Keratinocyte (primary cell): Measurements from ENCODE around the gene SLC16A4. TPM values are rescaled to one million over a fixed set of nuclear protein-coding genes. Genes with fewer than 3 reads are reported as not detected.
"Not testable (repeated sequence)": the region's sequence is repeated elsewhere in the genome, so short reads cannot be mapped to it uniquely, and the experiment has no call there.

Experiments
- DNase-seq: peaks from one replicate; pipeline ENCODE4 v3.0.0-alpha.2; 2011; ENCODE audit warnings: low read depth, missing footprints, low spot score
- FAIRE-seq: peaks from 2 replicates; lab custom pipeline; 2011; peaks lifted over from hg19 to GRCh38; lab: Jason Lieb, UNC
- H2AFZ ChIP-seq: 2 replicates; pipeline ENCODE4 v1.6.0; 2012; ENCODE audit warnings: low read length, control low read depth, inconsistent platforms; ENCODE audit not compliant: control insufficient read depth
- H3K27ac ChIP-seq: 2 replicates; pipeline ENCODE4 v1.5.1; 2011; ENCODE audit warnings: low read length; ENCODE audit not compliant: control insufficient read depth, insufficient read depth
- H3K27me3 ChIP-seq: 3 replicates; pipeline ENCODE4 v1.6.0; 2011; ENCODE audit warnings: low read length; ENCODE audit not compliant: control insufficient read depth, insufficient read depth; ENCODE audit errors: extremely low read depth
- H3K36me3 ChIP-seq, 2 experiments: 2 replicates in 1 of 2; 3 replicates in 1 of 2; pipeline ENCODE4 v1.5.1; 2011; ENCODE audit warnings: low read length in 2 of 2, mild to moderate bottlenecking in 1 of 2; ENCODE audit not compliant: control insufficient read depth in 2 of 2, insufficient read depth in 2 of 2; ENCODE audit errors: extremely low read depth in 1 of 2
- H3K4me1 ChIP-seq: 3 replicates; pipeline ENCODE4 v1.5.1; 2011; ENCODE audit warnings: low read length; ENCODE audit not compliant: control insufficient read depth, insufficient read depth; ENCODE audit errors: extremely low read depth
- H3K4me2 ChIP-seq: 3 replicates; pipeline ENCODE4 v1.6.0; 2011; ENCODE audit warnings: low read depth, low read length; ENCODE audit not compliant: control insufficient read depth, insufficient read depth; ENCODE audit errors: extremely low read depth
- H3K4me3 ChIP-seq, 3 experiments: fragments of 200-600 bp in 1 of 3; sonication (generic) in 1 of 3; 2 replicates in 2 of 3; 3 replicates in 1 of 3; pipeline ENCODE4 v1.5.1; 2011 to 2016; ENCODE audit warnings: low read length in 3 of 3, mild to moderate bottlenecking in 3 of 3, control low read depth in 2 of 3, inconsistent platforms in 1 of 3, low read depth in 1 of 3, mixed read lengths in 1 of 3, mixed run types in 1 of 3, moderate library complexity in 1 of 3; ENCODE audit not compliant: control insufficient read depth in 2 of 3, insufficient read depth in 2 of 3; ENCODE audit errors: extremely low read depth in 1 of 3
- H3K79me2 ChIP-seq: 2 replicates; pipeline ENCODE4 v1.6.0; 2012; ENCODE audit warnings: low read length; ENCODE audit not compliant: control insufficient read depth, insufficient read depth
- H3K9ac ChIP-seq: 3 replicates; pipeline ENCODE4 v1.6.0; 2011; ENCODE audit warnings: low read length; ENCODE audit not compliant: control insufficient read depth, insufficient read depth; ENCODE audit errors: extremely low read depth
- H3K9me1 ChIP-seq: 3 replicates; pipeline ENCODE4 v1.6.0; 2011; ENCODE audit warnings: low read length; ENCODE audit not compliant: control insufficient read depth, insufficient read depth; ENCODE audit errors: extremely low read depth
- H3K9me3 ChIP-seq: 2 replicates; pipeline ENCODE4 v1.5.1; 2012; ENCODE audit warnings: low read depth, low read length; ENCODE audit not compliant: control insufficient read depth
- H4K20me1 ChIP-seq: 3 replicates; pipeline ENCODE4 v1.6.0; 2011; ENCODE audit warnings: low read length; ENCODE audit not compliant: control insufficient read depth, insufficient read depth; ENCODE audit errors: extremely low read depth
- CTCF ChIP-seq, 3 experiments: IDR thresholded peaks in 1 of 3; conservative IDR thresholded peaks in 1 of 3; optimal IDR thresholded peaks in 1 of 3; 2 replicates in 2 of 3; 3 replicates in 1 of 3; pipeline versions ENCODE3 to v1.5.1; 2011; ENCODE audit warnings: low read length in 3 of 3, mild to moderate bottlenecking in 3 of 3, moderate library complexity in 2 of 3, control low read depth in 1 of 3, inconsistent platforms in 1 of 3; ENCODE audit not compliant: insufficient read depth in 2 of 3; ENCODE audit errors: extremely low read depth in 1 of 3
- EZH2 ChIP-seq: IDR thresholded peaks from one replicate; pipeline ENCODE4 v1.6.1; 2012; ENCODE audit warnings: inconsistent platforms, mild to moderate bottlenecking, low read length, moderate library complexity
- dilution Hi-C: fragments of 300-500 bp; cut with MboI; formaldehyde crosslinking; loops from one replicate; pipeline ENCODE4 v1.7.0; 2020; ENCODE audit warnings: low sequenced_read_pairs; ENCODE audit not compliant: extremely low pct_ligation_motif_present
- polyA plus RNA-seq, 5 experiments: library from polyadenylated mRNA; depleted of rRNA in 3 of 5; stranded (reverse) in 3 of 5; stranded (forward) in 1 of 5; unstranded in 1 of 5; fragments of >200 nt; gene quantifications; 1 replicate in 1 of 5; 2 replicates in 3 of 5; 3 replicates in 1 of 5; pipeline versions ENCODE4 v1.2.1 to v1.2.3, GENCODE V29; 2011 to 2012; ENCODE audit warnings: missing spikeins in 2 of 5, low read depth in 1 of 5, low replicate concordance in 1 of 5

SLC16A4 gene
- polyA plus RNA-seq, 1 donor (not counting 4 experiments of a cell fraction or from before 2014, with no cell fraction given) = 0.92 TPM

DNA sequence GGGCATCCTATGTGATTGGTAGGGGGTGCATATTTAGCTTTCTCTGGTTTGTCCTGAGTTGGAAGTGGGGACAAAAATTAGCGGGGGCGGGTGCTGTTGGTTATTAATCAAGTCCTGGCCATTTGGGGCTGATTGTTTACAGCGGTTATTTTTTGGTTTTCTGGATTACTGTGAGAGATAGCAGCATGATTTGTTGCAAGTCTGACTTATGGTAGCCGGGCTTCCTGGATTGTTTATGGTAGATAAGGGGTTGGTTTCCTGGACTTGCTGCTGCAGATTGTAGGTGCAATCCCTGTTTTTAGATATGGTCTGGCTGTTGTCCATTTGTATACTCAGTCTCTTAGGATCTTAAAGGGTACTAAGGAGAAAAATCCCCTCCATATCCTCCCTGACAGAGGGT, 48.1 kb upstream of the SLC16A4 start:
- TF ChIP-seq CTCF (optimal IDR thresholded peaks at IDR 0.05 in 1 of 3, IDR thresholded peaks at IDR 0.05 in 1 of 3, conservative IDR thresholded peaks at IDR 0.05 in 1 of 3; ENCODE audit: extremely low read depth in 1 of 3, insufficient read depth in 2 of 3, low read length in 3 of 3) (no peak), EZH2 (no peak)
- Histone ChIP-seq H3K36me3 (no peaks in the 10 kb centered on the region), H3K4me1 (no peaks in the 10 kb centered on the region), H3K4me2 (no peak overlapping the region), H3K27me3 (peaks cover 5% of the 10 kb centered on the region), H4K20me1 (no peaks in the 10 kb centered on the region), H3K9me1 (no peaks in the 10 kb centered on the region), H3K79me2 (no peaks in the 10 kb centered on the region), H2AFZ (no peak overlapping the region), H3K9ac (no peak overlapping the region), H3K4me3 (no peak overlapping the region), H3K9me3 (no peaks in the 10 kb centered on the region), H3K27ac (no peak overlapping the region)
- DNase-seq (no peak), FAIRE-seq (no peak)
- dilution Hi-C loops = no loop called here

DNA sequence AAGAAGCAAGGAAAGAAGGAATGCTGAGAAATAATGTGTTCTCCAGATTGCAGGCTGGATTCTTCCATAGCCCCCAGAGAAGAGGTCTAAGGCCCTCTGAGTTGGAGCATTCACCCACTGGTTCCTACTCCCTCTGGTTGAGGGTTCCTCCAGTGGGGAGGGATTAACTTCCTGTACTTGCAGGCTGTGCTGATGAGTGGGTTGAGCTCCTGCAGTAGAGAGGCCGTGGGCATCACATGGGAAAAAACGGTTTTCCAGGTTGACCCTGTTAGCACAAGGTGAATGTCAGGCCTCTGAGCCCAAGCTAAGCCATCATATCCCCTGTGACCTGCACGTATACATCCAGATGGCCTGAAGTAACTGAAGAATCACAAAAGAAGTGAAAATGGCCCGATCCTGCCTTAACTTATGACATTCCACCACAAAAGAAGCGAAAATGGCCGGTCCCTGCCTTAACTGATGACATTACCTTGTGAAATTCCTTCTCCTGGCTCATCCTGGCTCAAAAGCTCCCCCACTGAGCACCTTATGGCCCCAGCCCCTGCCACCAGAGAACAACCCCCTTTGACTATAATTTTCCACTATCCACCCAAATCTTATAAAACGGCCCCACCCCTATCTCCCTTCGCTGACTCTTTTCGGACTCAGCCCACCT, 46.9 kb upstream of the SLC16A4 start:
- dilution Hi-C loops, H3K9ac ChIP-seq, H3K9me1 ChIP-seq, DNase-seq, H3K36me3 ChIP-seq, H3K4me2 ChIP-seq, H2AFZ ChIP-seq, FAIRE-seq, H3K9me3 ChIP-seq, H4K20me1 ChIP-seq, H3K27ac ChIP-seq, H3K4me1 ChIP-seq, H3K79me2 ChIP-seq, H3K4me3 ChIP-seq, H3K27me3 ChIP-seq: not testable (repeated sequence)

DNA sequence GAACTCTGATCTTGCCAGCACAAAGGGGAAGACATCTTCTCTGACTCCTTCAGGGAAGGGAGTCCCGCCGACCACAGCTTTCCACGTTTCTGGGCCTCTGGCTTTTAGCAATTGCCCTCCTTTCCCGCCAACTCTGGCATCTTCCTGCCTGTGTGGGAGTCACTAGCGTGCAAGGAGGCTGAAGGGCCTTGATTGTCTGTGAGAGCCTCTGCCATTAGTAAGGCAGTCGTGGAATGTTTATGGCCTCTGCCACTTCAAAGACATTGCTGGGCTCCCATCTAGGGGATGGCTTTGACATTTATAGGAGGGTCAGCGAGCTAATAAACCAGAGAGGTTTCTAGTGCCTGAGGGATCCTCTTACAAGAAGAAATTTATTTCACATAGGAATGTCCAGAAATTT, 45.8 kb upstream of the SLC16A4 start:
- Histone ChIP-seq H3K9me3 (no peaks in the 10 kb centered on the region), H3K4me1 (no peaks in the 10 kb centered on the region), H2AFZ (no peak overlapping the region), H3K9ac (no peak overlapping the region), H3K36me3 (no peaks in the 10 kb centered on the region), H4K20me1 (no peaks in the 10 kb centered on the region), H3K4me3 (no peak overlapping the region), H3K4me2 (no peak overlapping the region), H3K79me2 (no peaks in the 10 kb centered on the region), H3K27ac (no peak overlapping the region), H3K27me3 (peaks cover 5% of the 10 kb centered on the region), H3K9me1 (no peaks in the 10 kb centered on the region)
- DNase-seq (no peak), FAIRE-seq (no peak)
- dilution Hi-C loops = no loop called here
- TF ChIP-seq EZH2 (no peak), CTCF (optimal IDR thresholded peaks at IDR 0.05 in 1 of 3, IDR thresholded peaks at IDR 0.05 in 1 of 3, conservative IDR thresholded peaks at IDR 0.05 in 1 of 3; ENCODE audit: extremely low read depth in 1 of 3, insufficient read depth in 2 of 3, low read length in 3 of 3) (no peak)
